M059J (cell line): ENCODE results near the gene PHC1. TPM values are rescaled to one million over a fixed set of nuclear protein-coding genes. Genes with fewer than 3 reads are reported as not detected.

Experiments
- total RNA-seq: library from RNA; depleted of rRNA; stranded (reverse); fragments of >200 nt; shearing (Covaris generic); gene quantifications from 2 replicates; pipeline ENCODE4 v1.2.3, GENCODE V29; 2014; rRNA removed

Gene PHC1
- total RNA-seq, 1 experiment from 2014 or later, result 9.8 TPM

Other genes with a start within 250 kb of the PHC1 start
- gene RIMKLB, start 216.5 kb upstream of the PHC1 start, total RNA-seq, result 4.0 and 9.2 TPM in 2 replicates
- gene A2ML1, start 91.9 kb upstream of the PHC1 start, total RNA-seq, result not detected in 2 replicates
- gene M6PR, start 35.1 kb downstream of the PHC1 start, total RNA-seq, result 119 and 126 TPM in 2 replicates
- gene KLRG1, start 75.0 kb downstream of the PHC1 start, total RNA-seq, result not detected in 2 replicates
- 0.66 and 3.1 TPM in 2 replicates for gene A2M, start 201.4 kb downstream of the PHC1 start, total RNA-seq